Measurements from ENCODE around the gene PPP1R12B. TPM values are rescaled to one million over a fixed set of nuclear protein-coding genes. Genes with fewer than 3 reads are reported as not detected.
"Not testable (repeated sequence)": the region's sequence is repeated elsewhere in the genome, so short reads cannot be mapped to it uniquely, and the experiment has no call there.

Gene PPP1R12B
- total RNA-seq, 1 donor from 2014 or later = 7.2 TPM

DNA sequence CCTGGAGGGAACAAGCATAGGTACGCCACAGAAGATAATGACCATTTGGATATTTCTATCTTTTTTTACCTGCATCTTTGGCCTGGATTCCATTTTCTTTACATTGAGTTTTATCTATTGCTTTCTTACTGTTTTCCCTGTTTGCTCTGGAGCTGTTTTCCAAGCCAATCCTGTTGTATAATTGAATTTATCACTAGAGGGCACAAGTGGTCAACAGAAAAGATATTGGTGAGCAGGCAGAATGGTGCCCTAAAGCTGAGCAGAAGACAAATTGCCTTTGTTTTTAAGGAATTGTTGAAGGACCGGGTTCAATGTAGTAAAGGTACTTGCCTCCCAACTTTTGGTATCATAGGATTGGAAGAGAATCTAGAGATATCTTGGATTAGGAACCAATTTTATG, 152.8 kb downstream of the PPP1R12B start:
- Mint-ChIP-seq H3K9me3 (ENCODE audit: unreplicated experiment) (no peaks in the 10 kb centered on the region), H3K4me1 (ENCODE audit: unreplicated experiment) (no peaks in the 10 kb centered on the region), H3K4me3 (ENCODE audit: unreplicated experiment) (no peak overlapping the region), H3K36me3 (ENCODE audit: low read depth, unreplicated experiment) (no peaks in the 10 kb centered on the region), H3K27me3 (ENCODE audit: unreplicated experiment) (no peaks in the 10 kb centered on the region), H3K27ac (ENCODE audit: unreplicated experiment) (no peak overlapping the region)
- DNase-seq (ENCODE audit: low spot score) = no peak
- TF ChIP-seq, protein P1, sequence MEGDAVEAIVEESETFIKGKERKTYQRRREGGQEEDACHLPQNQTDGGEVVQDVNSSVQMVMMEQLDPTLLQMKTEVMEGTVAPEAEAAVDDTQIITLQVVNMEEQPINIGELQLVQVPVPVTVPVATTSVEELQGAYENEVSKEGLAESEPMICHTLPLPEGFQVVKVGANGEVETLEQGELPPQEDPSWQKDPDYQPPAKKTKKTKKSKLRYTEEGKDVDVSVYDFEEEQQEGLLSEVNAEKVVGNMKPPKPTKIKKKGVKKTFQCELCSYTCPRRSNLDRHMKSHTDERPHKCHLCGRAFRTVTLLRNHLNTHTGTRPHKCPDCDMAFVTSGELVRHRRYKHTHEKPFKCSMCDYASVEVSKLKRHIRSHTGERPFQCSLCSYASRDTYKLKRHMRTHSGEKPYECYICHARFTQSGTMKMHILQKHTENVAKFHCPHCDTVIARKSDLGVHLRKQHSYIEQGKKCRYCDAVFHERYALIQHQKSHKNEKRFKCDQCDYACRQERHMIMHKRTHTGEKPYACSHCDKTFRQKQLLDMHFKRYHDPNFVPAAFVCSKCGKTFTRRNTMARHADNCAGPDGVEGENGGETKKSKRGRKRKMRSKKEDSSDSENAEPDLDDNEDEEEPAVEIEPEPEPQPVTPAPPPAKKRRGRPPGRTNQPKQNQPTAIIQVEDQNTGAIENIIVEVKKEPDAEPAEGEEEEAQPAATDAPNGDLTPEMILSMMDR (IDR thresholded peaks at IDR 0.05; ENCODE audit: unreplicated experiment) = no peak

DNA sequence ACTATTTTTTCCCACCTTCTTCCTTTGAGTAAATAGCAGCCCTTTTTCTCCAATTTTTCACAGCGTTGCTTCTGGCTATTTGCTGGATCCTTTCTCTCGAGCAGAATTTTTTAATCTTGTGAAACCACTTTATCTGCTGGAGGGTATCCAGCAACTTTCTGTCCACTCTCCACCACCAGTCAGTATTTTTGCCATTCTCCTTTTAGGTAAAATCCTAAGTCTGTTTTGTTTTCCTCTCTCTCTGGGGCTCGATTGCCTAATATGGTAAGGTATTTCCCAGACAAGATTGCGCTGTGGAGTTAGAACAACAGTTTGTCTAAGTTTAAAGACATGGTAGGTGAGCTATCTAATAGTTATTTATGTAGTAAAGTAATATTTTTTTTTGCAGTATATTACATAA, 156.9 kb downstream of the PPP1R12B start:
- H3K9me3 Mint-ChIP-seq (ENCODE audit: unreplicated experiment) = no peaks in the 10 kb centered on the region
- H3K4me3 Mint-ChIP-seq (ENCODE audit: unreplicated experiment) = no peak overlapping the region
- H3K27me3 Mint-ChIP-seq (ENCODE audit: unreplicated experiment) = no peaks in the 10 kb centered on the region
- H3K27ac Mint-ChIP-seq (ENCODE audit: unreplicated experiment) = peak overlapping the region; percentile 90
- no peaks in the 10 kb centered on the region for H3K36me3 Mint-ChIP-seq (ENCODE audit: low read depth, unreplicated experiment)
- H3K4me1 Mint-ChIP-seq (ENCODE audit: unreplicated experiment) = peaks cover 3% of the 10 kb centered on the region
- TF ChIP-seq, protein P1 (IDR thresholded peaks at IDR 0.05; ENCODE audit: unreplicated experiment) = no peak
- no peak for DNase-seq (ENCODE audit: low spot score)

DNA sequence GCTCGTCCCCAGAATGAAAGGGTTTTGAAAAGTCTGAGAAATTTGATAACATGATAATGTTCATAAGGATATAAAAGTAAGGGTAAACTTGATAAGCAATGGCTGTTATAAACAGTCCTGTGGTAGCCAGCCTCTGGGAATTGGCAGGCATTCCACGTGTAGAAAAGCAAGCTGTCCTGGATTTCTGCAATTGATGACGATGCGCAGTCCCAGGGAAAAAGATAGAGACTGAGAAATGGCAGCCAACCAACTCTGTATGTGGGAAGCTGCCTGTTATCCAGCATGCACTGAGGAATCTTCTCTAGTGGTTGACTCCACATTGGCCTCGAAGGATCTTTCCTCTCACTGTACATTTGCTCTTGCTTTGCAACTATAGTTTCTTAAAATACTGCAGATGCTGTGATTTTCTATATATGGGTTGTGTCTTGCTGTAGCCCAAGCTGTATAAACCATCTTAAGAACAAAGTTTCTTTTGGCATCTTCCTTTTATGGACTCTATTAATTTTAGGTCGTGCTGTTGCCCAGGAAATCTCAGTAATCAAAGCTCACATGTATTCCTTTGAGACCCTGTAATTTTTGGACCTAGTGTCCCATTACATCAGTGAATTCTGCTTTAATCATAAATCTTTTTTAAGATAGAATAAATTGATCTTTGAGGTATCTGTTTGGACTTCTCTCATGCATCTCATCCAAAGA, 157.5 kb downstream of the PPP1R12B start:
- H3K27ac Mint-ChIP-seq (ENCODE audit: unreplicated experiment); DNase-seq (ENCODE audit: low spot score); H3K36me3 Mint-ChIP-seq (ENCODE audit: low read depth, unreplicated experiment); H3K9me3 Mint-ChIP-seq (ENCODE audit: unreplicated experiment); H3K27me3 Mint-ChIP-seq (ENCODE audit: unreplicated experiment); H3K4me3 Mint-ChIP-seq (ENCODE audit: unreplicated experiment); H3K4me1 Mint-ChIP-seq (ENCODE audit: unreplicated experiment): not testable (repeated sequence)

DNA sequence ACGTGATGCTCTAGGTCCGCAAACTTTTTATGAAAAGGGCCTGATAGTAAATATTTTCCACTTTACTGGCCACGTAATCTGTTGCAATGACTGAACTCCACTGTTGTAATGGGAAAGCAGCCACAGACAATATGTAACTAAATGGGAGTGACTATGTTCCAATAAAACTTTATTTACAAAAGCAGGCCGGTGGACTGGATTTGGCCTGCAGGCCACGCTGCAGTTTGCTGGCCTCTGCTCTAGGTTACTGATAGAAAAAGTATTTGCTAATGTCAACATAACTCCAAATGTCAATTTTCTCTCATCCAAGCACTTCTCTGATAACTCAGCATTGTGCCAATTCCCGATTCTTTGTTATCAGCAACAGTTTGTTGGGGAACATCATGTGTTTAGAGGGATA, 160.4 kb downstream of the PPP1R12B start:
- H3K4me3 Mint-ChIP-seq (ENCODE audit: unreplicated experiment); H3K27me3 Mint-ChIP-seq (ENCODE audit: unreplicated experiment); H3K4me1 Mint-ChIP-seq (ENCODE audit: unreplicated experiment); H3K9me3 Mint-ChIP-seq (ENCODE audit: unreplicated experiment); DNase-seq (ENCODE audit: low spot score); H3K27ac Mint-ChIP-seq (ENCODE audit: unreplicated experiment); H3K36me3 Mint-ChIP-seq (ENCODE audit: low read depth, unreplicated experiment): not testable (repeated sequence)

DNA sequence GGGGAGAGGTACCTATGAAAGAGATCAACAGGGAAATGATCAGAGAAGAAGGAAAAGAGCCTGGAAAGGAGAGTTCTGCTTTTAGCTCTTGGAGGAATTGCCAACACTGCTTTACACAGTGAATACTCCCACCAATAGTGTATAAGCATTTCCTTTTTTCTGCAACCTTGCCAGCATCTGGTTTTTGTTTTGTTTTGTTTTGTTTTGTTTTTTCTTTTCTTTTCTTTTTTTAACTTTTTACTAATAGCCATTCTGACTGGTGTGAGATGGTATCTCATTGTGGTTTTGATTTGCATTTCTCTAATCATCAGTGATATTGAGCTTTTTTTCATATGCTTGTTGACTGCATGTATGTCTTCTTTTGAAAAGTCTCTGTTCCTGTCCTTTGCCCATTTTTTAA, 165.4 kb downstream of the PPP1R12B start:
- not testable (repeated sequence) for H3K4me3 Mint-ChIP-seq (ENCODE audit: unreplicated experiment); H3K27ac Mint-ChIP-seq (ENCODE audit: unreplicated experiment); H3K27me3 Mint-ChIP-seq (ENCODE audit: unreplicated experiment); H3K9me3 Mint-ChIP-seq (ENCODE audit: unreplicated experiment); H3K36me3 Mint-ChIP-seq (ENCODE audit: low read depth, unreplicated experiment); DNase-seq (ENCODE audit: low spot score); H3K4me1 Mint-ChIP-seq (ENCODE audit: unreplicated experiment)

DNA sequence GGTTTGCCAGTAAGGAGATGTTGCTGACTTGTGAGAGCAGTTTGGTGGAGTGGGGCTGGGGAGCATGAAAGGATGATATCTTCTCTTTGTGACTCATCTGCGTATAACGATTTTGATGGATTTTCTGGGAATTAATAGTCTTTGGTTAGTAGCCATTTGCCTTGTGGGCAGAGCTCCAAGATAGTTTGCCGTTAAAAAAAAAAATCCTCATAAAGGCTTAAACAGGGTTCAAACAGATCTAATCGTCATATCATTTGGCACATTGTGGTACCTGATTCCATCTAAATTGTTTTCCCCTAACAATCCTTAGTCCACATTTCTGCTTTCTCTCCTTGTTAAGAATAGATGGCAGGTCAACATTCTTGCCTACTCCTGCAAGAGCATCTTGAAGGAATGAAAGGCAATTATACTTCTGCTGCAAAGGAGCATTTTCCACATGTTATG, 168.0 kb downstream of the PPP1R12B start:
- Mint-ChIP-seq H3K36me3 (ENCODE audit: low read depth, unreplicated experiment) (no peaks in the 10 kb centered on the region), H3K4me3 (ENCODE audit: unreplicated experiment) (no peak overlapping the region), H3K4me1 (ENCODE audit: unreplicated experiment) (no peaks in the 10 kb centered on the region), H3K27me3 (ENCODE audit: unreplicated experiment) (no peaks in the 10 kb centered on the region), H3K27ac (ENCODE audit: unreplicated experiment) (no peak overlapping the region), H3K9me3 (ENCODE audit: unreplicated experiment) (no peaks in the 10 kb centered on the region)
- TF ChIP-seq, protein P1 (IDR thresholded peaks at IDR 0.05; ENCODE audit: unreplicated experiment) = no peak
- DNase-seq (ENCODE audit: low spot score) = no peak

DNA sequence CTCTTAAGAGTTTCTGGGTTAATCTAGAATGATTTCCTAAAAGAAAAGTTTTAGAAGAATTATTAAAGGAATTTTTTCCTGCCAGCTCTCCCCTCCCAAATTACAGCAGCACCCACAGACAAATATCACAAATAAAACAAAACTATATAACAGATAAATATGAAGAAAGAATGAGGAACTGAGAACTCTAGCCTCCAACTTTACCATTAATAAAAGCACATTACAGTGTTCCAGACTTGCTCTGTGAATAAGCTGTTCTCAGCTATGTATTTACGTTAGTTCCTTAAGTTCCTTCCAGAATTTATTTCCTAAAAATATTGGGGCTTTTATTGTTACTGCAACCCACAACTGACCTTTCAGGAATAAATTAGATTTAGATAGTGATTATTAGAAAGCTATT, 168.6 kb downstream of the PPP1R12B start:
- H3K9me3 Mint-ChIP-seq (ENCODE audit: unreplicated experiment); H3K4me3 Mint-ChIP-seq (ENCODE audit: unreplicated experiment); H3K36me3 Mint-ChIP-seq (ENCODE audit: low read depth, unreplicated experiment); H3K27me3 Mint-ChIP-seq (ENCODE audit: unreplicated experiment); H3K27ac Mint-ChIP-seq (ENCODE audit: unreplicated experiment); DNase-seq (ENCODE audit: low spot score); H3K4me1 Mint-ChIP-seq (ENCODE audit: unreplicated experiment): not testable (repeated sequence)

DNA sequence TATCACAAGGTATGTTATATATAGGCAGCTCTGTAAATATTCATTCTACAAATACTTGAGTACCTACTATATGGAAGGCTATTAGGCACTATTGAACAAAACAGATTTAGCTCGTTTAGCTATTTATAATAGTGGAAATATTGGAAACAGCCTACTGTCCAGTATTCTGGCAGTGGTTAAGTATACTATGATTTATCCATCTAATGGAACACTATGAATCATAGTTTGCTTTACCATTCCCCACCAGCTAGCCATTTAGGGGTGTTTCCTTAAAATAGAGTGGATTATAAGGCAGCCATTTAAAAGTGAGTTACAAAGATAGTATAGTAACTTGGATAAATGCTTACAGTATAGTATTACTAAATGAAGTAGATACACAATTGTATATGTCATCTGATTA, 169.7 kb downstream of the PPP1R12B start:
- not testable (repeated sequence) for H3K4me3 Mint-ChIP-seq (ENCODE audit: unreplicated experiment); DNase-seq (ENCODE audit: low spot score); H3K9me3 Mint-ChIP-seq (ENCODE audit: unreplicated experiment); H3K36me3 Mint-ChIP-seq (ENCODE audit: low read depth, unreplicated experiment); H3K27ac Mint-ChIP-seq (ENCODE audit: unreplicated experiment); H3K4me1 Mint-ChIP-seq (ENCODE audit: unreplicated experiment); H3K27me3 Mint-ChIP-seq (ENCODE audit: unreplicated experiment)

DNA sequence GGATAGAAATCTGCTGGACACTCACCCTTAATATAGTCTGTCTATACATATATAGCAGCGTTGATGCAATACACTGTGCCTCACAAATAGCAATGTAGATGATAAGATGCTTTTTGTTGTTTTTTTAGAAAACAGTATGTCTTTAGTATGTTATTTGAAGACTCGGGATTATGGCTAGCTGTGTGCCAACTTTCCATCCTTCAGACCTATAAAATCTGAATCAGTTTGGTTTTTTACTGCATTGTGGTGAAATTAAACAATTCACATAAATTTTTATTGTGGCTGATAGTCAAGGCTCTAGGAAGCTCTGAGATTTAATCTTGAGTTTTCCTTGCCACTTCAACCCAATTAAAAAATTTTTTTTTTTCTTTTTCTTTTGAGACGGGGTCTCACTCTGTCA, 170.4 kb downstream of the PPP1R12B start:
- H3K36me3 Mint-ChIP-seq (ENCODE audit: low read depth, unreplicated experiment); H3K4me1 Mint-ChIP-seq (ENCODE audit: unreplicated experiment); DNase-seq (ENCODE audit: low spot score); H3K4me3 Mint-ChIP-seq (ENCODE audit: unreplicated experiment); H3K27ac Mint-ChIP-seq (ENCODE audit: unreplicated experiment); H3K27me3 Mint-ChIP-seq (ENCODE audit: unreplicated experiment); H3K9me3 Mint-ChIP-seq (ENCODE audit: unreplicated experiment): not testable (repeated sequence)
